Left lung (tissue), 10 donors: Measurements from ENCODE around the gene C1QB. TPM values are rescaled to one million over a fixed set of nuclear protein-coding genes. Genes with fewer than 3 reads are reported as not detected.

ENCODE experiments used
- ATAC-seq: fragments of 200-7000 bp; cut with Tn5 transposase; one replicate; pipeline ENCODE4 v1.9.1; 2020; ENCODE audit warnings: moderate library complexity
- DNase-seq, 4 donors: peaks; one replicate each; pipeline ENCODE4 v3.0.0-alpha.2; 2013 to 2020
- H3K27ac ChIP-seq, 2 donors: fragments of 200-600 bp; sonication (generic) in 1 of 2; one replicate each; pipeline versions ENCODE4 v1.5.0 to v1.8.0; 2020 to 2021
- H3K27me3 ChIP-seq, 2 donors: fragments of 200-600 bp; sonication (generic) in 1 of 2; one replicate each; pipeline versions ENCODE4 v1.5.0 to v1.8.0; 2020 to 2021
- H3K36me3 ChIP-seq, 2 donors: fragments of 200-600 bp; sonication (generic) in 1 of 2; one replicate each; pipeline versions ENCODE4 v1.5.0 to v1.8.0; 2020 to 2021
- H3K4me1 ChIP-seq, 2 donors: fragments of 200-600 bp; one replicate each; pipeline ENCODE4 v1.8.0; 2021
- H3K4me3 ChIP-seq, 2 donors: fragments of 200-600 bp; sonication (generic) in 1 of 2; one replicate each; pipeline versions ENCODE4 v1.5.0 to v1.8.0; 2020 to 2021; ENCODE audit warnings: mild to moderate bottlenecking in 1 of 2
- H3K9me3 ChIP-seq, 2 donors: fragments of 200-600 bp; sonication (generic) in 1 of 2; one replicate each; pipeline versions ENCODE4 v1.5.0 to v1.8.0; 2020 to 2021
- CTCF ChIP-seq, 2 donors: fragments of 200-600 bp; sonication (generic) in 1 of 2; IDR thresholded peaks; one replicate each; pipeline versions ENCODE4 v1.5.0 to v1.8.0; 2021; ENCODE audit warnings: antibody characterized with exemption in 2 of 2
- intact Hi-C, 2 donors: fragments of 100-400 bp; cut with DNase I; formaldehyde crosslinking; loops; one replicate each; pipeline versions ENCODE4 v1.11.2 to v1.14.2; 2022
- polyA plus RNA-seq, 6 donors: library from polyadenylated mRNA; unstranded; fragments of 120-200 nt; gene quantifications; one replicate each; pipeline ENCODE4 v1.2.1, GENCODE V29; 2013; ENCODE audit not compliant: insufficient read length in 6 of 6
- total RNA-seq, 2 donors: library from RNA; stranded (reverse); fragmentation: NEBNext Ultra II Directional; extraction: Animal tissue kit (Norgen Biotek cat#: 25700); gene quantifications; one replicate each; pipeline ENCODE4 v1.2.1, GENCODE V29; 2021
- donor health status: DM: no; HTN: yes; CAD: no.
- donor health status: DM: no; HTN: no; CAD: no.

The C1QB gene
- total and polyA plus RNA-seq, 8 donors, result 12.3 to 648 (median 17.6) TPM

GRCh38 chr1:22708777-22709176 lies 55.7 kb downstream of the C1QB start:
- H3K27ac ChIP-seq, result no peak overlapping the region
- H3K4me1 ChIP-seq, result peaks cover 5 to 21% of the 10 kb centered on the region in 2 donors
- DNase-seq, result no peak
- TF ChIP-seq CTCF (IDR thresholded peaks at IDR 0.05), result no peak
- H3K36me3 ChIP-seq, result no peaks in the 10 kb centered on the region
- intact Hi-C loops, result loop anchor here in 1 of 2 donors (10.0 kb wide), 1 partner anchor 156 kb away; no protein-coding TSS in a partner anchor
- no peak overlapping the region for H3K4me3 ChIP-seq
- H3K9me3 ChIP-seq, result no peaks in the 10 kb centered on the region
- no peak for ATAC-seq
- H3K27me3 ChIP-seq, result peaks cover 10 to 56% of the 10 kb centered on the region in 2 donors

GRCh38 chr1:22709227-22709626 lies 56.2 kb downstream of the C1QB start:
- Histone ChIP-seq H3K4me1 (peaks cover 5 to 21% of the 10 kb centered on the region in 2 donors), H3K36me3 (no peaks in the 10 kb centered on the region), H3K27me3 (peaks cover 10 to 60% of the 10 kb centered on the region in 2 donors), H3K9me3 (no peaks in the 10 kb centered on the region), H3K27ac (no peak overlapping the region), H3K4me3 (no peak overlapping the region)
- intact Hi-C loops, result loop anchor here in 1 of 2 donors (10.0 kb wide), 1 partner anchor 156 kb away; no protein-coding TSS in a partner anchor
- DNase-seq (no peak), ATAC-seq (no peak)
- no peak for TF ChIP-seq CTCF (IDR thresholded peaks at IDR 0.05)

- DNase-seq (peak in 3 of 4 donors; percentile 60 to 82 (median 78)), ATAC-seq (peak; percentile 47)
- Histone ChIP-seq H3K4me3 (peak overlapping the region in 1 of 2 donors; percentile 31), H3K4me1 (peaks cover 5 to 21% of the 10 kb centered on the region in 2 donors), H3K27ac (no peak overlapping the region), H3K9me3 (no peaks in the 10 kb centered on the region), H3K27me3 (peaks cover 10 to 68% of the 10 kb centered on the region in 2 donors), H3K36me3 (no peaks in the 10 kb centered on the region)
- intact Hi-C loops, result loop anchor here in 1 of 2 donors (10.0 kb wide), 1 partner anchor 155 kb away; no protein-coding TSS in a partner anchor
- no peak for TF ChIP-seq CTCF (IDR thresholded peaks at IDR 0.05)
Measured at GRCh38 chr1:22709891-22710700, 57.1 kb downstream of the C1QB start.

- no peak for TF ChIP-seq CTCF (IDR thresholded peaks at IDR 0.05)
- DNase-seq (peak in 1 of 4 donors; percentile 63), ATAC-seq (peak; percentile 71)
- Histone ChIP-seq H3K27me3 (peaks cover 10 to 68% of the 10 kb centered on the region in 2 donors), H3K36me3 (no peaks in the 10 kb centered on the region), H3K4me1 (peaks cover 5 to 21% of the 10 kb centered on the region in 2 donors), H3K4me3 (peak within 1 kb of the TSS; percentile 31 to 46), H3K9me3 (no peaks in the 10 kb centered on the region), H3K27ac (no peak within 1 kb of the TSS)
- intact Hi-C loops, result no loop called here
Measured at GRCh38 chr1:22710701-22711049, 57.6 kb downstream of the C1QB start, which contains the start of gene EPHB2. TSS of gene EPHB2 (plus strand) at chr1:22710839. CDS start at chr1:22710983, 144 bp downstream.

- DNase-seq (no peak), ATAC-seq (peak; percentile 4)
- no peaks in the 10 kb centered on the region for H3K36me3 ChIP-seq
- no peak overlapping the region for H3K27ac ChIP-seq
- H3K4me1 ChIP-seq, result peaks cover 5 to 21% of the 10 kb centered on the region in 2 donors
- intact Hi-C loops, result no loop called here
- peaks cover 10 to 68% of the 10 kb centered on the region in 2 donors for H3K27me3 ChIP-seq
- H3K9me3 ChIP-seq, result no peaks in the 10 kb centered on the region
- peak overlapping the region; percentile 31 to 46 for H3K4me3 ChIP-seq
- TF ChIP-seq CTCF (IDR thresholded peaks at IDR 0.05), result no peak
Measured at GRCh38 chr1:22711071-22711470, 58.0 kb downstream of the C1QB start.
